ENCODE data around the gene ST3GAL3. TPM values are rescaled to one million over a fixed set of nuclear protein-coding genes. Genes with fewer than 3 reads are reported as not detected.

The ST3GAL3 gene
- total RNA-seq, 1 donor from 2014 or later: 24.4 TPM

DNA sequence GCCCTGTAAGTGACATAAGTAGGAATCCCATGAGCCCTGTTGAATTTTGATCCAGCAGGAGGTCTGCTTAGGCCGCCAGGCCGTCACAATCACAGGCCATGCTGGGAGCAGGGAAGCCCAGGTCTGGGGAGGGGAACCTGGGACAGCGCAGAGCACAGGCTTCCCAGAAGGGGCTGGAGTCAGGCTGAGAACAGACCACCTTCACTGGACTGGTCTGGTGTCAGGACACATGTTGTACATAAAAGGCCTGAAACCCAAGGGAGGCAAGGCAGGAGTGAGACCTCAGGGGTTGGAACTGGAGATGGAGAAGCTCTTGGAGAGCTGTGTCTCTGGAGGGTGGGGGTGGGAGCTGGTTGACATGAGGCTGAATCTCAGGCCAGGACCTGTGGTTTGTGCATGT is 163.0 kb downstream of the ST3GAL3 start:
- no peaks in the 10 kb centered on the region for H3K9me3 Mint-ChIP-seq
- no peak for DNase-seq (ENCODE audit: extremely low spot score, unreplicated experiment)
- TF ChIP-seq, protein P1, sequence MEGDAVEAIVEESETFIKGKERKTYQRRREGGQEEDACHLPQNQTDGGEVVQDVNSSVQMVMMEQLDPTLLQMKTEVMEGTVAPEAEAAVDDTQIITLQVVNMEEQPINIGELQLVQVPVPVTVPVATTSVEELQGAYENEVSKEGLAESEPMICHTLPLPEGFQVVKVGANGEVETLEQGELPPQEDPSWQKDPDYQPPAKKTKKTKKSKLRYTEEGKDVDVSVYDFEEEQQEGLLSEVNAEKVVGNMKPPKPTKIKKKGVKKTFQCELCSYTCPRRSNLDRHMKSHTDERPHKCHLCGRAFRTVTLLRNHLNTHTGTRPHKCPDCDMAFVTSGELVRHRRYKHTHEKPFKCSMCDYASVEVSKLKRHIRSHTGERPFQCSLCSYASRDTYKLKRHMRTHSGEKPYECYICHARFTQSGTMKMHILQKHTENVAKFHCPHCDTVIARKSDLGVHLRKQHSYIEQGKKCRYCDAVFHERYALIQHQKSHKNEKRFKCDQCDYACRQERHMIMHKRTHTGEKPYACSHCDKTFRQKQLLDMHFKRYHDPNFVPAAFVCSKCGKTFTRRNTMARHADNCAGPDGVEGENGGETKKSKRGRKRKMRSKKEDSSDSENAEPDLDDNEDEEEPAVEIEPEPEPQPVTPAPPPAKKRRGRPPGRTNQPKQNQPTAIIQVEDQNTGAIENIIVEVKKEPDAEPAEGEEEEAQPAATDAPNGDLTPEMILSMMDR (conservative IDR thresholded peaks at IDR 0.05): no peak
- H3K4me3 Mint-ChIP-seq: no peak overlapping the region
- H3K4me1 Mint-ChIP-seq (ENCODE audit: unreplicated experiment): no peaks in the 10 kb centered on the region
- no peak overlapping the region for H3K27ac Mint-ChIP-seq
- no peaks in the 10 kb centered on the region for H3K27me3 Mint-ChIP-seq
- H3K36me3 Mint-ChIP-seq: no peaks in the 10 kb centered on the region

GRCh38 chr1:43871181-43871910 is 164.0 kb downstream of the ST3GAL3 start:
- Mint-ChIP-seq H3K4me1 (ENCODE audit: unreplicated experiment) (no peaks in the 10 kb centered on the region), H3K36me3 (no peaks in the 10 kb centered on the region), H3K9me3 (no peaks in the 10 kb centered on the region), H3K27me3 (no peaks in the 10 kb centered on the region), H3K27ac (no peak overlapping the region), H3K4me3 (no peak overlapping the region)
- TF ChIP-seq, protein P1 (conservative IDR thresholded peaks at IDR 0.05): no peak
- DNase-seq (ENCODE audit: extremely low spot score, unreplicated experiment): no peak

GRCh38 chr1:43872280-43872679 is 164.9 kb downstream of the ST3GAL3 start:
- Mint-ChIP-seq H3K36me3 (no peaks in the 10 kb centered on the region), H3K9me3 (no peaks in the 10 kb centered on the region), H3K27me3 (no peaks in the 10 kb centered on the region), H3K27ac (no peak overlapping the region), H3K4me3 (no peak overlapping the region), H3K4me1 (ENCODE audit: unreplicated experiment) (no peaks in the 10 kb centered on the region)
- DNase-seq (ENCODE audit: extremely low spot score, unreplicated experiment): no peak
- TF ChIP-seq, protein P1 (conservative IDR thresholded peaks at IDR 0.05): no peak

GRCh38 chr1:43873851-43874250 is 166.5 kb downstream of the ST3GAL3 start:
- Mint-ChIP-seq H3K27me3 (no peaks in the 10 kb centered on the region), H3K4me3 (no peak overlapping the region), H3K9me3 (no peaks in the 10 kb centered on the region), H3K27ac (no peak overlapping the region), H3K36me3 (no peaks in the 10 kb centered on the region), H3K4me1 (ENCODE audit: unreplicated experiment) (no peaks in the 10 kb centered on the region)
- DNase-seq (ENCODE audit: extremely low spot score, unreplicated experiment): no peak
- TF ChIP-seq, protein P1 (conservative IDR thresholded peaks at IDR 0.05): no peak

GRCh38 chr1:43874716-43875115 is 167.4 kb downstream of the ST3GAL3 start:
- no peaks in the 10 kb centered on the region for H3K27me3 Mint-ChIP-seq
- H3K9me3 Mint-ChIP-seq: no peaks in the 10 kb centered on the region
- H3K4me3 Mint-ChIP-seq: no peak overlapping the region
- no peaks in the 10 kb centered on the region for H3K36me3 Mint-ChIP-seq
- TF ChIP-seq, protein P1 (conservative IDR thresholded peaks at IDR 0.05): no peak
- H3K4me1 Mint-ChIP-seq (ENCODE audit: unreplicated experiment): no peaks in the 10 kb centered on the region
- no peak for DNase-seq (ENCODE audit: extremely low spot score, unreplicated experiment)
- no peak overlapping the region for H3K27ac Mint-ChIP-seq
